GM21576 (cell line): ENCODE data around the gene SOST.
"Not testable (repeated sequence)": the region's sequence is repeated elsewhere in the genome, so short reads cannot be mapped to it uniquely, and the experiment has no call there.

Experiments used
- ATAC-seq: cut with Tn5 transposase; IDR thresholded peaks from one replicate; pipeline ENCODE4 v1.9.1; 2021; ENCODE audit warnings: mild to moderate bottlenecking, moderate library complexity; ENCODE audit not compliant: unreplicated experiment

Gene SOST

DNA sequence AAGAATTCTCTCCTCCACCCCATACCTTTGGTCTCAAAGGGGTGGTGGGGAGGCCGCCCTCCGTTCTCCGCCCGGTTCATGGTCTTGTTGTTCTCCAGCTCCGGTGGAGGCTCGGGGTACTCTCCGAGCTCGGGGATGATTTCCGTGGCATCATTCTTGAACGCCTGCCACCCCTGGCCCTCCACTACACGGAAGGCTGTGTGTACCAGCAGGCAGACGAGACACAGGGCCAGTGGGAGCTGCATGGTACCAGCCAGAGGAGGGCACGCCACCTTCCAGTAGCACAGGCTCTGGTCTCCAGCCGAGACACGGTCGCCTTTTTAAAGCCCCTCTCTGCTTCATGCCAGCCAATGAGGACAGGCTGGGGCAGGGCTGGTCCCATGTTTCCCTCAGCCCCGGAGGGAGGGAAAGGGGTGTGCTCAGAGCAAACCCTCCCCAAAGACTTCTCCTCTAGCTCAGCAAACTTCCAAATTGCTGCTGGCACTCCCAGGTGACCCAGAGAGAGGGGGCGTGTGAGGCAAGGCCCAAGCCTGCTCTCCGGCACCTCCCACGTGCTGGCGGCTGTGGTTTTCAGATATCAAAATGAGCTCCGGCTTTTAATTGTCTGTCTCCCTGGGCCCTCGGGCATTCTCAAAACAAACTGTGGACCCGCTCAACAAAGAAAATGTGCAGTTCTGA, at the start of gene SOST:
SOST (minus strand) TSS at position 295 of the 678 bp plus-strand sequence; CDS start at position 245, 50 bp downstream.
- no peak for ATAC-seq

DNA sequence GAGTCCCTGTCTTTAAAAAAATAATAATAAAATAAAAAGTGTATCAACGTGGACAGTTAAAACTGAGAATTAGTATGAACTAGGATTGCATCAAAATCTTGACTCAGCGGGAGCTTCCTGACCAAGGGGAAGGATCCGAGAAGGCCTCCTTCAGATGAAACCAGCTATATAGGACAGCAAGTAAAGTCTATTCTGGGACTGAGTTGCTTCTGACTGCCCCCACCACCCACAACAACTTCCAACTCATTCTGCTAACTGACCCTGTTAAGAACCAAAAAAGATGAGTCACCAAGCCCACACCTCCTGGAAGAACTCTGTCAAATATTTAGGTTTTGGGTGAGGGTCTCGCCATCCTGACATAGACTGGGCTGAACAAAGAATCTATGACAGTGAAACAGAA, 49.5 kb upstream of the SOST start:
- ATAC-seq, result no peak

DNA sequence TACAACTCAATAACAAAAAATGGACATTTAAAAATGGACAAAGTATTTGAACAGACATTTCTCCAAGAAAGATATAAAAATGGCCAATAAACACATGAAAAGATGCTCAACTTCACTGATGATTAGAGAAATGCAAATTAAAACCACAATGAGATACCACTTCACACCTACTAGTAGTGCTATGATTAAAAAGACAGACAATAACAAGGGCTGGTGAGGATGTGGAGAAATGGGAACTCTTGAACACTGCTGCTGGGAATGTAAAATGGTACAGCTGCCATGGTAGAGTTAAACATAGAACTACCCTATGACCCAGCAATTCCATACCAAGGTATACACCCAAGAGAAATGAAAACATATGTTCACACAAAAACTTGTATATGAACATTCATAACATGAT, 46.5 kb upstream of the SOST start:
- ATAC-seq, result no peak

DNA sequence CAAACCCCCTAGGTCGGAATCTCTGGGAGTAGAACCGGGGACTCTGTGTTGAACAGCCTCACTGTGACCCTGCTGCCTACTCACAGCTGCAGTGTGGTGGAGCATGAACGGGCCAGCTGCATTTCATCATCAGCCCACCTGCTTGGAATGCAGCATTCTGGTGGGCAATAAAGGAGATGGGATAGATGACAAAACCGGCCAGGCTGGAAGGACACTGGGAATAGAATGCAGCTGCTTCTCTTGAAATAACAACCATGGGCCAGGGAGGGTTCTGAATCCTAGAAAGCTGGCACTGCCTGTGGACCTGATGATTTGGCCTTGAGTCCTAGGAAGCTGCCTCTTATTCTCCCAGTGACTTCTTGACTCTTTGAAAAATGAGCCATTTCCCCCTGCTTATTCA, 45.2 kb upstream of the SOST start:
- ATAC-seq, result no peak

DNA sequence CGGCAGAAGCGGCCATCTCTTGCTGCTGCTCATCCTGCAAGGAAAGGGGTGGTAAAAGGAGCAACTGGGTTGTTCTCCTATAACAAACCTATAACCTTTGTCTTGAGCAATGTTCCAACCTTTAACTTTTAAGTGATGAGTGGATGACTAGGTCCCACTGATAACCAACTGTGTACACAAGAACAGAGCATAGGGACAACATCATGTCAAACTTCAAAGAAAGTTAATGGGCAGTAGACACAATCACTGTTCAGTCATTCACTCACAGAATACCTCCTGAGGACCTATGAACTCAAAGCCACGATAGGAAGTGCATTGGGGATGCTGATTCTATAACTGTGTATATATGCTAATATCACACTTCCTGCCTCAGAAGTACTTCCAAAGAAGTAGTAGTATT, 43.3 kb upstream of the SOST start:
- no peak for ATAC-seq

DNA sequence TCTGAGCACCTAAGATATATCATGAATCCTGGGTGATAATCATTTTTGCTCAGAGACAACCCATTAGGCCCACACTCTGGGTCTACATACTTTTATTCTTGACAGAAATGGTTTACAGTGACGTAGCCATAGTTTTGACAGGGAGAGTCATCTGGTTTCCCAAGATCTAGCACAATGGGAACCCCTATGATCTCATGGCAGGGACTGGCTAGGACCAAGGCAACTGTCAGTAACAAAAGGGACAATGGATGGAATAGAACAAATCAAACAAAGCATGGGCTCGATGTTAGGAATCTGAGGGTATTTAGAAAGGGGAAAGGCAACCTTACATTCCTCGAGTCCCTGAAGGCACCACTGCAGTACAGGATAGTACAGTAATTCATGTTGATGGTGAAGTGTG, 42.1 kb upstream of the SOST start:
- ATAC-seq, result no peak

DNA sequence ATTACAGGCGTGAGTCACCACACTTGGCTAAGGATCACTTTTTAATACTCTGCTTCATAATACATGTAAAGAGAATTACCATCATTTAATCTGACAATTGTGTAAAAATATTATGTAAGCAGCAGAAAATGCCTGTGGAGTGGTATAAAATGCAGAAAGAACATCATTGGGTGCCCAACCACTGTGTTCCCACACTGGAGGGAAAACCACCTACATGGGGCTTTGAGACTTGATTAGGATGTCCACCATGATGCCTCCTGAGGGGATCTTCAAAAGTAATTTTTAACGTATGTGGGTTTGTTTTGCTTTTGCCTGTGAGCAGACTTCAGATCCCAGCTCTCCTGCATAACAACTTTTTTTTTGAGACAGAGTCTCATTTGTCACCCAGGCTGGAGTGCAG, 40.5 kb upstream of the SOST start:
- no peak for ATAC-seq

DNA sequence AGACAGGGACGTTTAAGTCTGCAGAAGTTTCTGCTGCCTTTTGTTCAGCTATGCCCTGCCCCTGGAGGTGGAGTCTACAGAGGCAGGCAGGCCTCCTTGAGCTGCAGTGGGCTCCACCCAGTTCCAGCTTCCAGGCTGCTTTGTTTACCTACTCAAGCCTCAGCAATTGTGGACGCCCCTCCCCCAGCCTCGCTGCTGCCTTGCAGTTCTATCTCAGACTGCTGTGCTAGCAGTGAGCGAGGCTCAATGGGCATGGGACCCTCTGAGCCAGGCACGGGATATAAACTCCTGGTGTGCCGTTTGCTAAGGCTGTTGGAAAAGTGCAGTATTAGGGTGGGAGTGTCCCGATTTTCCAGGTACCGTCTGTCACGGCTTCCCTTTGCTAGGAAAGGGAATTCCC, 39.4 kb upstream of the SOST start:
- ATAC-seq, result not testable (repeated sequence)

DNA sequence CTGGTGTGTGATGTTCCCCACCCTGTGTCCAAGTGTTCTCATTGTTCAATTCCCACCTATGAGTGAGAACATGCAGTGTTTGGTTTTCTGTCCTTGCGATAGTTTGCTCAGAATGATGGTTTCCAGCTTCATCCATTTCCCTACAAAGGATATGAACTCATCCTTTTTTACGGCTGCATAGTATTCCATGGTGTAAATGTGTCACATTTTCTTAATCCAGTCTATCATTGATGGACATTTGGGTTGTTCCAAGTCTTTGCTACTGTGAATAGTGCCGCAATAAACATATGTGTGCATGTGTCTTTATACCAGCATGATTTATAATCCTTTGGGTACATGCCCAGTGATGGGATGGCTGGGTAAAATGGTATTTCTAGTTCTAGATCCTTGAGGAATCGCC, 34.1 kb upstream of the SOST start:
- ATAC-seq, result not testable (repeated sequence)

DNA sequence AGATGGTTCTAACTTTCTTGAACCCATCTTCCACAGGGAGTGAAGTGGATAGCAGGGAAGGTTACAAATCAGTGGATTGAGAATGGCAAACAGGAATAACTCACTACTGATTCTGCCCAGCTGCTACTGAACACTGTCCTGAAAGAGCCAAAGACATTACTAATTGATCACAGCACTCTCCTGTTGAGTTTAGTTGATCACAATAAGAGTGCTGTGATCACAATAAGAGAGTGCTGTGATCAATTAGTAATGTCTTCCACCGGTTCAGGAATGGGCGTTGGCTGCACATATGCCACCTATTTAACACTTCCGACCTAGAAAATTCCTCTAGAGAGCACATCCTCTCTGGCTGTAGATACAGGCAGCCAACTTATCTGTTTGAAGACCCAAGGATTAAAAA, 33.0 kb upstream of the SOST start:
- no peak for ATAC-seq

DNA sequence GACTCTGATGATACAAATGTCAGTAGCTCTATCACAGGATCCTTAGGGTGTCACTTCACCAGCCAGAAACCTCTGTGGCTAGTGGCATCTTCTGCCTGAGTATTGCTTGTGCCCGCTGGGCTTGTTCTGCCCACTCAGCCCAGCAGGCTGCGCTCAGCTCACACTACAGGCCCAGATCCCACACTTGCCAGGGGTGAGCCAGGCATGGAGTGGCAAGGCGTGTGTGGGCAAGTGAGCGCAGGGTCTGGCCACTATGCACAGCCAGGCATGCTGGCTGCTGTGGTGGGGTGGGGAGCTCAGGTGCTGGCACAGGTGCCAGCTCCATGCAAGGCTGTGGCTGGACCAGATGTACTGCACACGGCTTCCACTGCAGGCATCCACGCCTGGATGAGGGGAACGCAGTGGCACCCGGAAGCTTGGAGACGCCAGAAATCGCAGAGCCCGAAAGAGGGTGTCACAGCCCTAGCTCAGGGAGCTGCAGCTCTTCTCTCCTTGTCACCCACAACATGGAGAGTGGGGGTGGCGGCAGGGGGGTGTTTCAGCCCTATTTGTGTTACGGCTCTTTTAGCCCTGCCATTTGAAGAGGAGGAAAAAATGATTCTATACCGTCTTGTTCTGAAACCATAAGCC, 31.8 kb upstream of the SOST start:
- ATAC-seq, result no peak

DNA sequence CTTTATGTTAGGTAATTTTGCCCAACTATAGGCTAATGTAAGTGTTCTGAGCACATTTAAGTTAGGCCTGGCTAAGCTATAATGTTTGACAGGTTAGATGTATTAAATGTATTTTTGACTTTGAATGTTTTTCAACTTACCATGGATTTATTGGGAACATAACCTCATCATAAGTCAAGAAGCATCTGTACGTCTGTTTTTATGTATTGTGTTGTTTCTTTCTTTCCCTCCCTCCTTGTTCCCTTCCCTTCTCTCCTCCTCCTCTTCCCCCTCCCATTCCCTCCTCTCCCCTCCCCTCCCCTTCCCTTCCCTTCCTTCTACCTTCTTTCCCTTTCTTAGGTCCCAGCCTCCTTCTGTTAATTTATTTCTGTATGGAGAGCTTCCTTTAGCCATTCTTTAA, 30.9 kb upstream of the SOST start:
- ATAC-seq, result no peak

DNA sequence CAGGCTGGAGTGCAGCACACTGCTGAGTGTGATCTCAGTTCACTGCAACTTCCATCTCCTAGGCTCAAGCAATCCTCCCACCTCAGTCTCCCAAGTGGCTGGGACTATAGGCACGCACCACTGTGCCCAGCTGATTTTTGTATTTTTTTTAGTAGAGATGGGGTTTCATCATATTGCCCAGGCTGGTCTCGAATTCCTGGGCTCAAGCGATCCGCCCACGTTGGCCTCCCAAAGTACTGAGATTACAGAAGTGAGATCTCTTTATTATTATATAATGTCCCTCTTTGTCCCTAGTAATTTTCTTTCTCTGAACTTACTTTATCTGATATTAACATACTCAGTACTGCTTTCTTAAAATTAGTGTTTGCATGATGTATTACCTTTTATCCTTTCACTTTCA, 29.9 kb upstream of the SOST start:
- ATAC-seq, result no peak

DNA sequence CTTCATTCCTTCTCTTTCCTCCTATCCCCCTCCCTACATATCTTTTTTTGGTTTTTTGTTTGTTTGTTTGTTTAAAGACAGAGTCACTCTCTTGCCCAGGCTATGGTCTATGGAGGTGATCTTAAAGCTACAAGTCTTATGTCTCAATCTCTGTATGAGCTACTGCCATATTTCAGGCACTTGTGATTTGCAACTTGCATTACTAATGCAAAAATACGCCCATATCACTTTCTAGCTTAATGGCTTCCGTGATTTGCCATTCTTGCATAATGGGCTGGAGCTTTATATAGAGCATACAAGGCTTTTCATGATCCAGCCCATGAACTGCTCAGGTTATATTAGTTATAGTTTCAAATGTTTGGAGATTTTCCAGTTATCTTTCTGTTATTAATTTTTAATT, 29.1 kb upstream of the SOST start:
- ATAC-seq, result no peak

DNA sequence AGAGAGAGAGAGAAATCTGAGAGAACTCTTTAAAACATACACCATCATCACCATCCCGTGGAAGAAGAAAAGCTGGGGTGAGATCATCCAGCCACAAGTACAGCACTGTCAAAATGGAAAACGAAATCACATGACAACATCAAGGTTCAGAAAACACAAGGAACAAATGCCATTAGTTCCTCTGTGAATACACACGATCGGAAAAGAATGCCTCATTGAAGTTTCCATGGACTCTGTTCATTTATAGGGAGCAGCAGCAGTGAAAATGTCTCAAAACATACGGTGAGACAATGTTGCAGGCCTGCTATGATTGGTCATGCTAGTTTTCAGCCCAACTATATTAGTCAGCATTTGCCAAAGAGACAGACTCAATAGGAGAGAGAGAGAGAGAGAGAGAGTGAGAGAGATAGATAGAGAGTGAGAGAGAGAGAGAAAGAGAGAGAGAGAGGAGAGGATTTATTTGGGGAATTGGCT, 26.1 kb upstream of the SOST start:
- no peak for ATAC-seq

DNA sequence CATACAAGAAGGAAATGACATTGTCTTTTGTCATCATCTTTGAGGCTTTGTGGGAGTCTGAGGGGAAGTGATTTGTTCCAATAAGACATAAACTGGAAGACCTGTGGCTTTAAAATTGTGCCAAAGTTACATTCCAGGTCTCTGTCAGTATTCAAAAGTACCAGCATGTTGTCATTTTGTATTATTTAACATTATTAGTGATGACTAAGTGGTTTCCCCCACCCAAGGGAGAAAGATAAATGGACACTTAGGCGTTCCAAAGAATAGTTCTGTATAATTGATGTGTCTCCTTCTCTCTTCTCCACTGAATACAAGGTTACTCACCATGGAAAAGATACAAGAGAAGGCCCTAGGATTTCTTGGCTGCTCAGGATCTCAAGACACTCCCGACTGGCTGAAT, 25.5 kb upstream of the SOST start:
- no peak for ATAC-seq

DNA sequence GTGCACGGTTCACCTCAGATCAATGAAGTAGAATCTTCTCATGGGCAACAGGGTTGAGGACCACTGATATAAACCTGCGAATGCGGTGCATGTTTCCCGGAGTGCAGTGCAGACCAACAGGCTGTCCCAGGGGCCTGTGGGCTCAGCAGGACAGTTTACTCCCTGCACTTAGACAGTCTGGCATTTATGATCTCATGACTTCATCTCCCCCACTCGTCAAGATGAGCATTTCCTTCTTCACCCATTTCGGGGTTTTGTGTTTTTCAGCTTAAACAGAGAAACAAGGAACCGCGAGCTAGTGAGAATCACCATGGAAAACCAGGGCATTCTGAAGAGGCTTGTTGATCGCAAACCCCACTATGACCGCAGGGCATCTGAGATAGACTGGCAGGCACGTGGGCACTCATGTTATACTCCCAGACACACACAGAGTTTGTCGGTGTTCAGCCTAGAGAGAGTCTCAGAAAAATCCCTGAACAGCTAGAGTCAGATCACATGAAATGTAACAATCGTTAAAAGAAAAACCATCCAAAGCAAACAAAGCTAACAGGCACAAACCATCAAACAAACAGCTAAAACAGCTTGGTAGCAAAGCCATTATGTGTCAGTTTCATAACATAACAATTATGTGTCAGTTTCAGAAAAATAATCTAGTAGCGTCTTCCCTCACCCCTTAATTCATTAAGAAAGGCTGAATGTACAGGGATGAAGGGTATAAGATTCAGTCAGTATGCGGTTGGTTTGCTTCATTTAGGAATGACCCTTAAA, 24.5 kb upstream of the SOST start:
- no peak for ATAC-seq

DNA sequence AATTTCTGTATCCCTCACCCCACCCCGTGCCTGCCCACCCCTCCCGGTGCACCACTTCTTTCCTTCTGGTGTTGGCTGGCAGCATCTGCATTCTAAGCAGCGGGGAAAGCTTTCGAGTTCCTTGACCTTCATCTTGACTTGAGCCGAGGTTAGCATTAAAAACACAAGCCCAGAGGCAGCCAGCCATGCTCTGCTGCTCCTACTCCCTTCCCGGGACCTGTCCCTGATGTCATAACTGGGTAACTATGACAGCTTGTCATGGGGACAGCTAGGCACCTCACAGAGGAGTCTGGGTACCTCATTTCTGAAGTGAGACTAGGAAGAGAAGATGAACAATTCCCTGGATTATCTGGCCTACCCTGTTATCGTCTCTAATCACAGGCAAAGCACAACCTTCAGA, 21.5 kb upstream of the SOST start, which contains the start of gene CFAP97D1:
CFAP97D1 (plus strand) TSS at position 301 of the 400 bp plus-strand sequence; CDS start at position 329, 28 bp downstream.
- no peak for ATAC-seq

DNA sequence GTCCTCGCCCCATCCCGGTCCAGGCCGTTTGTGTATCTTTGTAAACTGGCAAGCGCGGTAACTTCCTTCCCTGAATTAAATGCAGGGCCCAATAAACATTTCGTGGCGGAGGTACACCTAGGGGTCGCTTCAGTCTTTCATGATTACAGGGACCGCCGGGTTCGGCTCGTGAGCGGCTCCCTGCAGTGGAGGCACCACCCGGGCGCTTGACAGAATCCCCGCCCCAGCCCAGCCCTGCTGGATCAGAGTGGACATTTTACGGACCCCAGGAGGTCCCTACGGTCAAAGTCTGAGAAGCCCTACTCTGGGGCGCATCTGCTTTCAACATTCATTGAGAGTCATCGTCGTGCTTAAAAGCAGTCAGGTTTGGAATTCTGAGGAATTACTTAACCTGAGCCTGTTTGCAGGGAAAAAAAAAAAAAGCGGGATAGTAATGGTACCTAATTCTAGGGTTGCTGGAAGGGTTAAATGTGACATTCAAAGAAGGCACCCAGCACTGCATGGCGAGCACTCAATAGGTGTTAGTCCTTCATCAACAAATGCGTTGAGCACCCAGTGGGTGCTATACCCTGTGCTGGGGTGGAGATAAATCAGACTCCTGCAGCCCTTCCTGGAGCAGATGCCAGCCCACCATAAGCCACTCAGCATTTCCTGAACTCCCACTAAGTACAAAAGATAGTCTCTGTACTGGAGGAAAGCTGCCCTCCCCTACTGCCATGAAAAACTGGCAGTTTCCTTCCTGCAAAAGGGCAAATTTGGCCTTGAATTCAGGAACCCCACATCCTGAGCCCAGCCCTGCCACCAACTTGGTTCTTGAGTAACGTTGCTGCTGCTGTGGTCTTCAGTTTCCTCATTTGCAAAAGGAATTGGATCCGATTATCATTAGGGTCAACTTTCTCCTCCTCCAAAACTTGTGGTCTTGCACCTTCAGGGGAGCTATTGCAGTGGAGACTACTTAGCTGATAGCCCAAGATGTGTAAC, 20.8 kb upstream of the SOST start:
- ATAC-seq, result peak; percentile 13

DNA sequence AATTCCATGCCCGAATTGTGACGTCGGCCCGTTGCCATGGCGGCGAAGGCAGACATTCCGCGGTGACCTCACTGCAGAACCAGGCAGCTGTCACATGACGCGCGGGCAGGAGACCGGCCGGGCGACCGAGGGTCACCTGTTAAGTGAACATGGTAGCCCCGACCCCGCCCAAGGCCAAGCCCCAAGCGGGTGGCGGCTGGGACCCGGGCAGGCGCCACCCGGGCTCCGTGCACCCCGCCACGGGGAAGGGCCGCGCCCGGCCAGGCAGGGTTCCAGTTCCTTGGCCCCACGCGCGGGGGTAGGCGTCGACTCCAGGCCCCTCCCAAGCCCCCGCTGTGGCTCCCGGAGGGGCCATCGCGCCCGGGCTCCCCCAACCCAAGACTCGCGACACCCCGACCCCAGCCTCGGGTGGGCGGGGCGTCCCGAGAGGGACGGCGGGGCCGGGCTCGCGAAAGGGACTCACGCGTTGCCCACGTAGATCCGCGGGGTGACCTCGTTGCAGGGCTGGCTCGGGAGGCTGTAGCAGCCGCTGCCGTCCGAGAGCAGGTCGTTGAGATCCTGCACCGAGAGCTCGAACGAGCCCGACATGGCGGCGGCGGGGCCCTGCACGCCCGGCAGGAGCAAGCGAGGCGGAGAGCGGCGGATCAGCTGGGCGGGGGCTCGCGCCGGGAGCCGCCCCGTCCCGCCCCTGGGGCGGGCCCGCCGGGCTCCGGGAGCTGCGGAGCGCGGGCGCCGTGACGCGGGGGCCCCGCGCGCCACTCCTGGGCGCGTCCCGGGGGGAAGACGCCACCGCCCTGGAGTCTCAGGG, 19.9 kb upstream of the SOST start, which contains the start of gene DUSP3:
DUSP3 (minus strand) TSS at position 641 of the 808 bp plus-strand sequence; CDS start at position 588, 53 bp downstream.
- peak; percentile 70 for ATAC-seq
